ENCODE results near the gene TMIGD3.

TMIGD3 gene

DNA sequence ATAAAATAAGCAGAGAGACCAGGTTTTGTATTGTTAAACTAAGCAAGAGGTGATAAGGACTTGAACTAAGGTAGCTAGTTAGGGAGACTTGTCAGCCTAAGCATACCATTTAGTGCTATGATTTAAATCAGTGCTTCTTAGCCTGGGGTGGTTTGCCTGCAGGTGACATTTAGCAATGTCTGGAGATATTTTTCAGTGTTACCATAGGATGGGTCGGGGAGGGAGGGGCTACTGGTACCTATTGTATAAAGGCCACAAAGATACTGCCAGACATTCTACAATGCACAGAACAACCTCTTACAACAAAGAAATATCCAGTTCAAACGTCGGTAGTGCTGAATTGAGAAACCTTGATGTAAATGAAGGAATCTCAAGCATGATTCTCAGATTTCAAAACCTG, 50.9 kb downstream of the TMIGD3 start:
- DNase-seq (ENCODE audit: low read depth) = no peak
- H3K4me3 ChIP-seq (ENCODE audit: low read depth, low read length) = no peak overlapping the region
- TF ChIP-seq, protein P1, sequence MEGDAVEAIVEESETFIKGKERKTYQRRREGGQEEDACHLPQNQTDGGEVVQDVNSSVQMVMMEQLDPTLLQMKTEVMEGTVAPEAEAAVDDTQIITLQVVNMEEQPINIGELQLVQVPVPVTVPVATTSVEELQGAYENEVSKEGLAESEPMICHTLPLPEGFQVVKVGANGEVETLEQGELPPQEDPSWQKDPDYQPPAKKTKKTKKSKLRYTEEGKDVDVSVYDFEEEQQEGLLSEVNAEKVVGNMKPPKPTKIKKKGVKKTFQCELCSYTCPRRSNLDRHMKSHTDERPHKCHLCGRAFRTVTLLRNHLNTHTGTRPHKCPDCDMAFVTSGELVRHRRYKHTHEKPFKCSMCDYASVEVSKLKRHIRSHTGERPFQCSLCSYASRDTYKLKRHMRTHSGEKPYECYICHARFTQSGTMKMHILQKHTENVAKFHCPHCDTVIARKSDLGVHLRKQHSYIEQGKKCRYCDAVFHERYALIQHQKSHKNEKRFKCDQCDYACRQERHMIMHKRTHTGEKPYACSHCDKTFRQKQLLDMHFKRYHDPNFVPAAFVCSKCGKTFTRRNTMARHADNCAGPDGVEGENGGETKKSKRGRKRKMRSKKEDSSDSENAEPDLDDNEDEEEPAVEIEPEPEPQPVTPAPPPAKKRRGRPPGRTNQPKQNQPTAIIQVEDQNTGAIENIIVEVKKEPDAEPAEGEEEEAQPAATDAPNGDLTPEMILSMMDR (conservative IDR thresholded peaks at IDR 0.05; ENCODE audit: low read depth, low read length) = no peak

DNA sequence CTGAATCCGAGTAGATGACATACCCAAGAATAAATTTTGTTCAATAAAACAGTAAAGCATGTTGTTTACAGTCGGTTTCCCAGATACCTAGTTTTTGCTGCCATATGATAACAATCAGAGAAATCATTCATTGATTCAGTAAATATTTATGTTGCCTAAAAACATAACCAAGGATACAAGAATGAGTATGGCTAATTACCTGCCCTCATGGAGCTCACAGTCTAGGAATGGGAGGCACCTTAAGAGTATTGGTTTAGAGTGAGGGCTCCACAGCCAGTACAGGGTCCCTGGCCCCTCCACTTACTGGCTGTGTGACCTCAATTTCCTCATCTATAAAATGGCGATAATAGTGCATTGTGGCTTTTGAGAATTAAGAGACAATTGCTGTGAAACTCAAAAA, 53.2 kb downstream of the TMIGD3 start:
- DNase-seq (ENCODE audit: low read depth) = no peak
- TF ChIP-seq, protein P1 (conservative IDR thresholded peaks at IDR 0.05; ENCODE audit: low read depth, low read length) = no peak
- peak overlapping the region; percentile 98 for H3K4me3 ChIP-seq (ENCODE audit: low read depth, low read length)

DNA sequence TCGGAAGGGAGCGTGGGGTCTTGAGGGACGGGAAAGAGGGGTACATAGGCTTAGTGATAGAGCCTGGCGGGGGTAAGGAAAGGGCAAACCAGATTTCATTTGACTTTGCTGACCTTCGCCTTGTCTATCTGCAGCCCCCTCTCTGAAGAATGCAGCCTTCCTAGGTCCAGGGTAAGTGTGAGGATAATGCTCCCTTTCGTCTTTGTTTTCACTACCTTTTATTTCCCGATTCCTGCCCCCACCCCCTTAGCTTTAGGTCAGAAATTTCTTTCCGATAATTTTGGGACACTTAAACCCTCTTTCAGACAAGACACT, 53.8 kb downstream of the TMIGD3 start:
- TF ChIP-seq, protein P1 (conservative IDR thresholded peaks at IDR 0.05; ENCODE audit: low read depth, low read length) = no peak
- peak overlapping the region; percentile 98 for H3K4me3 ChIP-seq (ENCODE audit: low read depth, low read length)
- DNase-seq (ENCODE audit: low read depth) = no peak

DNA sequence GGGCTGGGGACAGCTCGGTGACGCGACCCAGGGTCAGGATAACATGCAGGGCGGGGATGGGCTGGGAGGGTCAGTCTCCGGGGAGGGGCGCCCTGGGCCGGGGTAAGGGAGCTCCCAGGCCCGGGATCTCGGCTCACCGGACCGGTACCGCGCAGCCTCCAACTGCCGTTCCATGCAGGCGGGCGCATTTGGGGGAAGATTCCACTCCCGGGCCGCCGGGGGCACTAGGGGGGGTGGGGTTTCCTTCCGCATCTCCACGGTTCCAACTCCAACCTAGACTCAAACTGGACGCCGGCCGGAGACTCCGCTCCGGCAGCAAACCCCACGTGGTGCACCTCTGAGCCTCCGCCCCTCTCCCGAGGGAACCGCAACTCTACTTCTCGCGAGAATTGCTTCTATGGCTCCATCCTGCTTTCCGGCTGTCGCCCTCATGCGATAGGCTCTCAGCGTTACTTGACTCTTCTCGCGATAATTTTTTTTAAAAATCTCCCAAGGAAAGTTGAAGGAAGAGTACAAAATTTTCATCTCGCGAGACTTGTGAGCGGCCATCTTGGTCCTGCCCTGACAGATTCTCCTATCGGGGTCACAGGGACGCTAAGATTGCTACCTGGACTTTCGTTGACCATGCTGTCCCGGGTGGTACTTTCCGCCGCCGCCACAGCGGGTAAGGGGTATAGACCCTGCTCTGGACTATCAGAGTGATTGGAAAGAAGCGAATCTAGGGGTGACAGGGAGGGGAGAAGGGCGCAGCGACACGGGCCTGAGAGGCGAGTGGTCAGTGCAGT, 54.3 kb downstream of the TMIGD3 start, which contains the start of the genes ATP5PB and WDR77:
Gene ATP5PB (plus strand): TSS at position 547 of the 785 bp plus-strand sequence. CDS start 78 bp downstream, at position 625.
Gene WDR77 (minus strand): TSS at position 339 of the 785 bp plus-strand sequence. CDS start 87 bp downstream, at position 252.
- H3K4me3 ChIP-seq (ENCODE audit: low read depth, low read length) = peak within 1 kb of the TSS; percentile 98
- TF ChIP-seq, protein P1 (conservative IDR thresholded peaks at IDR 0.05; ENCODE audit: low read depth, low read length) = no peak
- DNase-seq (ENCODE audit: low read depth) = peak; percentile 99

DNA sequence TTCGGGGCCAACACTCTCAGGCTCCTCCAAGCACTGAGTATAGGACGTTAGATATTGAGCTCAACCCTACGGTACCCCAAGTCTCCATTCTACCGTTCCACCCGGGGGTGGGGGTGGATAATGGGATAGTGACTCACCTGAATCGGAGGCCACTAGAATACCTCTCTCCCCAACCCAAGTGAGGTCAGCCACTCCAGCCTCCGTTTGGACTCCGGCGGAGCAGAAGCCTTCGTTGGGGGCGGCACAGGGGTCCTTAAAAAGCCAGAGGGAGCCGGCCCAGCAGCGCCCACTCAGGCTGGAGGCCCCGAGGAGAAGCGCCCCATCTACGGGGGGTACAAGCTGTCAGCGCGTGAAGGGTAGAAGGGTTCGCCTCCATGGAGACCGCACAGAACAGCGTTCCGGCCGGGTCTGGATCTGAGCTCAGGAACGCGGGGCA, 54.9 kb downstream of the TMIGD3 start:
- peak; percentile 20 for DNase-seq (ENCODE audit: low read depth)
- H3K4me3 ChIP-seq (ENCODE audit: low read depth, low read length) = peak overlapping the region; percentile 84
- TF ChIP-seq, protein P1 (conservative IDR thresholded peaks at IDR 0.05; ENCODE audit: low read depth, low read length) = no peak

DNA sequence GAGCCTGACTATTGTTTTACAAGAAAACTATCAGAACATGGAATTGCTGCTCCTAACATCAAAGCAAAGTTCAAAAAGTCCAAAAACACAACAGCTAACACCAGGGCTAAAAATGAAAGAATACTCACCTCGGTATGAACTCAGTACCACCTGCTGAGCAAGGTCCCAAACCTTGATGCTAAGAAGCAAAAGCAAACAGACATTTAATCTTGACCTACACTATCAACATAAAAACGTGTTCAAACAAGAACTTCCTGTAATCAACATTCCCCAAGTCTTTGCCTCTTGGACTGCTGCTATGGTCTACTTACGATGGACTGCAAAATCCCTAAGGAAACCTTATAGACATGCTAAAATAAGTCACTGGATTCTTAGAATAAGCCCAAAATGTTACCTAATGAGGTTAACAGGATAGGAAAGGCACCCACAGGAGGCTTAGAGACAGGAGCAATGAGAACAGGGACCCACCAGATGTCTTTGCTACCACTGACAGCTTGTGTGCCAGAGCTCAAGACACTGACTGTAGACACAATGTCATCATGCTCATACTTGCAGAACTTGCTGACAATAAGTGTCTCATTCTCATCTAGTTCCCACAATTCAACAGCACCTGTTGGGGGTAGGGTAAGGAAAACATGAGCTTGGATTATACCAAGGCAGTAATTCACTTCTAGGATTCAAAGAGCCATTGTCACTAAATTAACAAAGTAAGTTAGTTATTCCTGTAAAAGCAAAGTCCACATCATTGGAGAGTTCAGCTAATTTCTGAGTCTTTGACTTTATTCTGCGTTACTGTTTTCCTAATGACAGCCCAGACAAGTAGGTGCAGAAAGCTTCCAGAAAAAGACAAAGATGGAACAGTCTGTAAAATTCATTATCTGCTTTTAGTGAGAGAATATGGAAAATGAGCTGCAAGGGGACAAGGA, 56.2 kb downstream of the TMIGD3 start:
- peak; percentile 34 for DNase-seq (ENCODE audit: low read depth)
- TF ChIP-seq, protein P1 (conservative IDR thresholded peaks at IDR 0.05; ENCODE audit: low read depth, low read length) = no peak
- H3K4me3 ChIP-seq (ENCODE audit: low read depth, low read length) = no peak overlapping the region
